ENCODE data around the gene JUND. TPM values are rescaled to one million over a fixed set of nuclear protein-coding genes. Genes with fewer than 3 reads are reported as not detected.
A peak's percentile ranks its signal among the peaks of the same experiment; 100 is the strongest.

The JUND gene
- total RNA-seq, 2 experiments from 2014 or later: 79.0 to 138 TPM

GRCh38 chr19:18290302-18291018 lies 9.0 kb upstream of the JUND start:
- Histone ChIP-seq H3K9me3 (ENCODE audit: low read length) (no peaks in the 10 kb centered on the region), H2AFZ (ENCODE audit: low read length) (no peak overlapping the region; the same call in 1 of the 2 replicates), H3K27ac (ENCODE audit: low read depth, low read length, poor library complexity, severe bottlenecking) (no peak overlapping the region), H3K36me3 (ENCODE audit: insufficient read depth, low read length) (no peaks in the 10 kb centered on the region), H4K20me1 (ENCODE audit: insufficient read depth, low read length) (no peaks in the 10 kb centered on the region), H3K4me1 (ENCODE audit: insufficient read depth, low read length, poor library complexity, severe bottlenecking) (peaks cover 57% of the 10 kb centered on the region), H3K79me2 (ENCODE audit: insufficient read depth, low read depth, low read length) (no peaks in the 10 kb centered on the region), H3K4me2 (ENCODE audit: low read length) (peak overlapping the region; percentile 30; the same call in 1 of the 2 replicates), H3K9me2 (ENCODE audit: insufficient read depth, low read length) (no peaks in the 10 kb centered on the region), H3K4me3 (ENCODE audit: low read depth, low read length, poor library complexity, severe bottlenecking) (no peak overlapping the region)
- no peak for DNase-seq (ENCODE audit: low spot score)
- TF ChIP-seq EZH2phosphoT487 (IDR thresholded peaks at IDR 0.05; ENCODE audit: borderline replicate concordance, low read depth, low read length) (no peak), CTCF (conservative IDR thresholded peaks at IDR 0.05; ENCODE audit: low read length) (no peak)
- ChIA-PET POLR2A (interaction anchor here (0.7 kb wide), 1 partner anchor 9 kb away, joined by 3 read pairs; no protein-coding TSS in a partner anchor), CTCF (ENCODE audit: unreplicated experiment) (no interaction called here)
- intact Hi-C loops (cut with micrococcal nuclease; ENCODE audit: unreplicated experiment): loop anchor here (1.0 kb wide), 1 partner anchor 14 kb away; no protein-coding TSS in a partner anchor
- BruUV-seq (replicated peaks): no TSS peak

GRCh38 chr19:18289471-18290301 lies 8.3 kb upstream of the JUND start:
- Histone ChIP-seq H3K4me3 (ENCODE audit: low read depth, low read length, poor library complexity, severe bottlenecking) (no peak overlapping the region), H3K4me2 (ENCODE audit: low read length) (0 out of 2 replicates have a peak overlapping the region, but pooled peaks have one; percentile 30), H3K4me1 (ENCODE audit: insufficient read depth, low read length, poor library complexity, severe bottlenecking) (peaks cover 59% of the 10 kb centered on the region), H3K36me3 (ENCODE audit: insufficient read depth, low read length) (no peaks in the 10 kb centered on the region), H3K79me2 (ENCODE audit: insufficient read depth, low read depth, low read length) (no peaks in the 10 kb centered on the region), H3K9me2 (ENCODE audit: insufficient read depth, low read length) (no peaks in the 10 kb centered on the region), H3K27ac (ENCODE audit: low read depth, low read length, poor library complexity, severe bottlenecking) (no peak overlapping the region), H2AFZ (ENCODE audit: low read length) (no peak overlapping the region; the same call in 1 of the 2 replicates), H4K20me1 (ENCODE audit: insufficient read depth, low read length) (no peaks in the 10 kb centered on the region), H3K9me3 (ENCODE audit: low read length) (no peaks in the 10 kb centered on the region)
- ChIA-PET POLR2A (interaction anchor here (0.7 kb wide), 2 partner anchors 52 to 192 kb away, joined by 3 to 8 read pairs; no protein-coding TSS in a partner anchor), CTCF (ENCODE audit: unreplicated experiment) (no interaction called here)
- intact Hi-C loops (cut with micrococcal nuclease; ENCODE audit: unreplicated experiment): no loop called here
- DNase-seq (ENCODE audit: low spot score): no peak
- TF ChIP-seq EZH2phosphoT487 (IDR thresholded peaks at IDR 0.05; ENCODE audit: borderline replicate concordance, low read depth, low read length): no peak
- no peak for TF ChIP-seq CTCF (conservative IDR thresholded peaks at IDR 0.05; ENCODE audit: low read length)
- BruUV-seq (replicated peaks): no TSS peak

Measured in OCI-LY7 (cell line).